Gastrocnemius medialis (tissue), 4 donors: ENCODE data around the gene UBE2G2.

ENCODE experiments used
- POLR2A ChIP-seq, 2 donors: fragments of 450-650 bp; IDR thresholded peaks; one replicate each; pipeline ENCODE4 v1.6.1; 2017; ENCODE audit warnings: antibody characterized with exemption in 2 of 2, mild to moderate bottlenecking in 2 of 2, moderate library complexity in 2 of 2
- TF ChIP-seq, protein P1 (sequence below), 5 experiments: fragments of 450-650 bp in 3 of 5; fragments of 200-600 bp in 2 of 5; sonication (generic) in 2 of 5; IDR thresholded peaks in 4 of 5; conservative IDR thresholded peaks in 1 of 5; 1 replicate in 4 of 5; 2 replicates in 1 of 5; pipeline ENCODE4 v1.5.1; 2016 to 2019; ENCODE audit warnings: antibody characterized with exemption in 5 of 5, mild to moderate bottlenecking in 3 of 5, moderate library complexity in 3 of 5

DNA sequence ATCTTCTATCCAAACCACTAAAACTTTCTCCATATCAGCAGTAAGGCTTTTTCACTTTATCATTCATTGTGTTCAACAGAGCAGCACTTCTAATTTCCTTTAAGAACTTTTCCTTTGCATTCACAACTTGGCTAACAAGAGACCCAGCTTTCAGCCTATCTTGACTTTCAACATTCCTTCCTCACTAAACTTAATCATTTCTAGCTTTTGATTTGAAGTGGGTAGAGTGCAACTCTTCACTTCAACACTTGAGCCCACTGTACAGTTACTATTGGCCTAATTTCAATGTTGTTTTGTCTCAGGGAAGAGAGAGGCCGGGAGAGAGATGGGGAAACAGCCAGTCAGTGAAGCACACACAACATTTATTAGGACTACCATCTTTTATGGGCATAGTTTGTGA is 2.0 kb downstream of the UBE2G2 start:
- no peak for TF ChIP-seq POLR2A (IDR thresholded peaks at IDR 0.05)
- TF ChIP-seq, protein P1, sequence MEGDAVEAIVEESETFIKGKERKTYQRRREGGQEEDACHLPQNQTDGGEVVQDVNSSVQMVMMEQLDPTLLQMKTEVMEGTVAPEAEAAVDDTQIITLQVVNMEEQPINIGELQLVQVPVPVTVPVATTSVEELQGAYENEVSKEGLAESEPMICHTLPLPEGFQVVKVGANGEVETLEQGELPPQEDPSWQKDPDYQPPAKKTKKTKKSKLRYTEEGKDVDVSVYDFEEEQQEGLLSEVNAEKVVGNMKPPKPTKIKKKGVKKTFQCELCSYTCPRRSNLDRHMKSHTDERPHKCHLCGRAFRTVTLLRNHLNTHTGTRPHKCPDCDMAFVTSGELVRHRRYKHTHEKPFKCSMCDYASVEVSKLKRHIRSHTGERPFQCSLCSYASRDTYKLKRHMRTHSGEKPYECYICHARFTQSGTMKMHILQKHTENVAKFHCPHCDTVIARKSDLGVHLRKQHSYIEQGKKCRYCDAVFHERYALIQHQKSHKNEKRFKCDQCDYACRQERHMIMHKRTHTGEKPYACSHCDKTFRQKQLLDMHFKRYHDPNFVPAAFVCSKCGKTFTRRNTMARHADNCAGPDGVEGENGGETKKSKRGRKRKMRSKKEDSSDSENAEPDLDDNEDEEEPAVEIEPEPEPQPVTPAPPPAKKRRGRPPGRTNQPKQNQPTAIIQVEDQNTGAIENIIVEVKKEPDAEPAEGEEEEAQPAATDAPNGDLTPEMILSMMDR (IDR thresholded peaks at IDR 0.05 in 4 of 5, conservative IDR thresholded peaks at IDR 0.05 in 1 of 5): no peak
